A673 (cell line): Measurements from ENCODE around the gene AATF.

Experiments used
- EZH2 ChIP-seq: fragments of 200-600 bp; sonication (generic); IDR thresholded peaks from 2 replicates; pipeline ENCODE4 v1.6.1; 2017; ENCODE audit warnings: borderline replicate concordance, low read depth, mild to moderate bottlenecking, mixed read lengths, antibody characterized with exemption, low read length; ENCODE audit not compliant: poor library complexity, severe bottlenecking
- TF ChIP-seq, protein P1 (sequence below): fragments of 300-800, 200-600 bp; sonication (generic); conservative IDR thresholded peaks from 2 replicates; pipeline ENCODE4 v1.5.1; 2017; ENCODE audit warnings: low read depth, mild to moderate bottlenecking, antibody characterized with exemption, low read length, moderate library complexity, mixed read lengths

DNA sequence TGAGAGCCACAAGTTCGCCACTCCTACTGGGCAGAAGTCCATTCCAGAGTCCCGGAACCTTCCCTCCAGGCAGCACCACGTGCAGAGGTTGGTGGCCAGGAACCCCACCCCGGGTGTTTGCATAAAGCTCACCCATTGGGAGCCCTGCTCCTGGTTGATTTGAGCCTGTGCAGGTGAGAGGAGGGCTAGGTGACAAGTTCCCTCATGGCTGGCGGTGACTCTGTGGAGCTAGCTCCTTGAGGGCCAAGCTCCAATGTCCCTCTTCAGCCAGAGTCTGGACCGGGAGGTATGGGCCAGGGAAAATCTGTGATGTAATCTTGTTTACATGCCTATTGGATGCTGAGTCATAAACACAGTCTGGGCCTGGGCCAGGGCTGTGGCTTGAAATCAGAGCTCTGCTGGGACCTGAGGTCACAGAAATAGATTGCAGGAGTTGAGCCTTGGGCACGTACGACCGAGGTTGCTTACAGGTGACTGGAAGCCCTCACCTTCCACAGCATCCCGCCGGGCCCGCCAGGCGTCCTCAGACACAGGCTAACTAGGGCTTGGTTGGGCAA is 118.9 kb downstream of the AATF start:
- TF ChIP-seq EZH2 = no peak
- TF ChIP-seq, protein P1, sequence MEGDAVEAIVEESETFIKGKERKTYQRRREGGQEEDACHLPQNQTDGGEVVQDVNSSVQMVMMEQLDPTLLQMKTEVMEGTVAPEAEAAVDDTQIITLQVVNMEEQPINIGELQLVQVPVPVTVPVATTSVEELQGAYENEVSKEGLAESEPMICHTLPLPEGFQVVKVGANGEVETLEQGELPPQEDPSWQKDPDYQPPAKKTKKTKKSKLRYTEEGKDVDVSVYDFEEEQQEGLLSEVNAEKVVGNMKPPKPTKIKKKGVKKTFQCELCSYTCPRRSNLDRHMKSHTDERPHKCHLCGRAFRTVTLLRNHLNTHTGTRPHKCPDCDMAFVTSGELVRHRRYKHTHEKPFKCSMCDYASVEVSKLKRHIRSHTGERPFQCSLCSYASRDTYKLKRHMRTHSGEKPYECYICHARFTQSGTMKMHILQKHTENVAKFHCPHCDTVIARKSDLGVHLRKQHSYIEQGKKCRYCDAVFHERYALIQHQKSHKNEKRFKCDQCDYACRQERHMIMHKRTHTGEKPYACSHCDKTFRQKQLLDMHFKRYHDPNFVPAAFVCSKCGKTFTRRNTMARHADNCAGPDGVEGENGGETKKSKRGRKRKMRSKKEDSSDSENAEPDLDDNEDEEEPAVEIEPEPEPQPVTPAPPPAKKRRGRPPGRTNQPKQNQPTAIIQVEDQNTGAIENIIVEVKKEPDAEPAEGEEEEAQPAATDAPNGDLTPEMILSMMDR = no peak
